K562 (cell line): ENCODE results near the gene NAP1L1. TPM values are rescaled to one million over a fixed set of nuclear protein-coding genes. Genes with fewer than 3 reads are reported as not detected.

Experiments used
- ATAC-seq: fragments of 200-7000 bp; cut with Tn5 transposase; 3 replicates; pipeline ENCODE4 v1.9.1; 2020; ENCODE audit warnings: moderate library complexity
- BruUV-seq: library from RNA; stranded (reverse); fragments of 400-500 nt; replicated peaks from 2 replicates; lab custom pipeline; 2021; lab: Mats Ljungman, UMichigan
- CTCF ChIA-PET: fragments of 300-600 bp; formaldehyde crosslinking; extraction: SDS; loops from one replicate; lab custom pipeline; 2021; ENCODE audit warnings: low intra/inter-chr PET ratio; lab: Yijun Ruan, JAX
- POLR2A ChIA-PET: fragments of 300-600, 350-650 bp; sonication (Branson Sonifier 250); formaldehyde crosslinking; extraction: SDS; loops from one replicate; lab custom pipeline; 2021; ENCODE audit warnings: antibody characterized with exemption, inconsistent platforms; lab: Yijun Ruan, JAX
- DNase-seq, 4 experiments: peaks; one replicate each; pipeline versions ENCODE4 v3.0.0 to v3.0.0-alpha.2; 2011 to 2018; ENCODE audit warnings: low spot score in 3 of 4, mixed read lengths in 3 of 4; ENCODE audit errors: extremely low read depth in 1 of 4
- FAIRE-seq: peaks from 2 replicates; lab custom pipeline; 2011; peaks lifted over from hg19 to GRCh38; lab: Jason Lieb, UNC
- H2AFZ ChIP-seq: 2 replicates; pipeline ENCODE4 v1.6.0; 2011; ENCODE audit warnings: low read depth, low read length, control low read depth, inconsistent platforms
- H3K27ac ChIP-seq: fragments of 200-600 bp; 3 replicates; pipeline ENCODE4 v1.8.0; 2011; ENCODE audit warnings: low read depth, mild to moderate bottlenecking, control low read depth, inconsistent platforms, low read length, moderate library complexity, mixed read lengths; ENCODE audit errors: extremely low read depth
- H3K27me3 ChIP-seq, 2 experiments: fragments of 300-600 bp in 1 of 2; 2 replicates in 1 of 2; 3 replicates in 1 of 2; pipeline versions ENCODE4 v1.6.0 to v1.8.0; 2011; ENCODE audit warnings: inconsistent platforms in 2 of 2, low read length in 2 of 2, mild to moderate bottlenecking in 1 of 2, mixed read lengths in 1 of 2, moderate library complexity in 1 of 2; ENCODE audit not compliant: control insufficient read depth in 2 of 2, insufficient read depth in 2 of 2
- H3K36me3 ChIP-seq: fragments of 300-600 bp; 3 replicates; pipeline ENCODE4 v1.8.0; 2011; ENCODE audit warnings: mild to moderate bottlenecking, low read length, inconsistent platforms; ENCODE audit not compliant: control insufficient read depth, insufficient read depth
- H3K4me1 ChIP-seq, 2 experiments: fragments of 200-600 bp in 1 of 2; replicated peaks in 1 of 2; 2 replicates in 1 of 2; 3 replicates in 1 of 2; pipeline versions ENCODE4 v1.5.1 to v1.8.0; 2011; ENCODE audit warnings: inconsistent platforms in 2 of 2, low read length in 2 of 2, mild to moderate bottlenecking in 1 of 2, mixed read lengths in 1 of 2, moderate library complexity in 1 of 2; ENCODE audit not compliant: control insufficient read depth in 2 of 2, insufficient read depth in 2 of 2
- H3K4me2 ChIP-seq: 2 replicates; pipeline ENCODE4 v1.6.1; 2011; ENCODE audit warnings: low read length, control low read depth, inconsistent platforms, mixed read lengths; ENCODE audit not compliant: insufficient read depth
- H3K4me3 ChIP-seq: fragments of 200-600 bp; sonication (generic), shearing (Covaris generic); 2 replicates; pipeline ENCODE4 v1.5.1; 2016; ENCODE audit warnings: control low read depth, inconsistent platforms
- H3K79me2 ChIP-seq: fragments of 200-600 bp; 3 replicates; pipeline ENCODE4 v1.8.0; 2011; ENCODE audit warnings: low read length, inconsistent platforms; ENCODE audit not compliant: control insufficient read depth, insufficient read depth
- H3K9ac ChIP-seq, 2 experiments: 2 replicates each; pipeline versions ENCODE4 v1.6.0 to v1.6.1; 2011; ENCODE audit warnings: low read depth in 2 of 2, low read length in 2 of 2, control low read depth in 1 of 2, inconsistent platforms in 1 of 2, mild to moderate bottlenecking in 1 of 2, mixed read lengths in 1 of 2; ENCODE audit not compliant: insufficient read depth in 1 of 2
- H3K9me1 ChIP-seq: one replicate; pipeline ENCODE4 v1.6.0; 2011; ENCODE audit warnings: inconsistent platforms, mild to moderate bottlenecking, low read length, moderate library complexity; ENCODE audit not compliant: control insufficient read depth, insufficient read depth
- H3K9me3 ChIP-seq: replicated peaks from 2 replicates; pipeline ENCODE4 v1.5.1; 2011; ENCODE audit warnings: low read depth, low read length, inconsistent platforms; ENCODE audit not compliant: control insufficient read depth, insufficient read depth
- H4K20me1 ChIP-seq: replicated peaks from 2 replicates; pipeline ENCODE4 v1.6.1; 2011; ENCODE audit warnings: low read length, inconsistent platforms, mixed read lengths; ENCODE audit not compliant: control insufficient read depth, insufficient read depth
- WGBS: fragments of 100-300 bp; shearing (Covaris generic); methylation state at CpG from one replicate; pipeline ENCODE4 v1.1.6; 2016; ENCODE audit warnings: low coverage, mixed read lengths; ENCODE audit not compliant: insufficient coverage; ENCODE audit errors: missing lambda C conversion rate; 5-methylcytosine and 5-hydroxymethylcytosine counted together
- in situ Hi-C: fragments of 300-500 bp; cut with MboI; formaldehyde crosslinking; loops from 4 replicates; pipeline ENCODE4 v1.15.0; 2018; ENCODE audit warnings: inconsistent platforms, mixed read lengths
- intact Hi-C: fragments of 100-400 bp; cut with micrococcal nuclease; formaldehyde crosslinking; loops from 2 replicates; pipeline ENCODE4 v1.14.2; 2022
- polyA plus RNA-seq, 8 experiments: library from polyadenylated mRNA; depleted of rRNA in 4 of 8; stranded (reverse) in 5 of 8; unstranded in 3 of 8; fragments of >200 nt; fragmentation: Nextera tagmentation in 2 of 8; fragmentation: Illumina TruSeq in 1 of 8; extraction: Ambion mirVana in 2 of 8; extraction: Trizol in 1 of 8; gene quantifications; 2 replicates each; pipeline versions ENCODE4 v1.2.1 to v1.2.3, GENCODE V29; 2011 to 2014; ENCODE audit warnings: inconsistent platforms in 1 of 8, missing spikeins in 1 of 8
- total RNA-seq, 7 experiments: library from RNA; depleted of rRNA in 6 of 7; stranded (reverse); fragments of >200 nt in 6 of 7; fragmentation: Illumina TruSeq in 2 of 7; extraction: Trizol in 2 of 7; gene quantifications; 2 replicates each; pipeline versions ENCODE4 v1.2.1 to v1.2.3, GENCODE V29; 2011 to 2021; ENCODE audit warnings: low replicate concordance in 1 of 7
- TF ChIP-seq, protein P1 (sequence below): fragments of 250-450 bp; sonication (Bioruptor Pico); IDR thresholded peaks from 2 replicates; pipeline ENCODE4 v1.4.0; 2020; ENCODE audit warnings: mild to moderate bottlenecking, moderate library complexity
- TF ChIP-seq, protein P2 (sequence below), 2 experiments: fragments of 150-350 bp in 1 of 2; IDR thresholded peaks; 2 replicates each; pipeline ENCODE4 v1.6.1; 2012 to 2016; ENCODE audit warnings: low read depth in 2 of 2, low read length in 2 of 2, mild to moderate bottlenecking in 1 of 2, moderate library complexity in 1 of 2
- TF ChIP-seq, protein P3 (sequence below): sonication (generic); formaldehyde crosslinking; IDR thresholded peaks from 2 replicates; pipeline ENCODE4 v1.8.0; 2022; ENCODE audit warnings: mild to moderate bottlenecking, low read depth, missing genetic modification reagents
- TF ChIP-seq, protein P4 (sequence below): sonication (generic); formaldehyde crosslinking; IDR thresholded peaks from 2 replicates; pipeline ENCODE4 v1.8.0; 2023; ENCODE audit warnings: mild to moderate bottlenecking, missing genetic modification reagents

NAP1L1 gene
- total and polyA plus RNA-seq, 9 of the 15 experiments (the other 6 are each of a cell fraction or from before 2014, with no cell fraction given) = 287 to 747 (median 450) TPM

DNA sequence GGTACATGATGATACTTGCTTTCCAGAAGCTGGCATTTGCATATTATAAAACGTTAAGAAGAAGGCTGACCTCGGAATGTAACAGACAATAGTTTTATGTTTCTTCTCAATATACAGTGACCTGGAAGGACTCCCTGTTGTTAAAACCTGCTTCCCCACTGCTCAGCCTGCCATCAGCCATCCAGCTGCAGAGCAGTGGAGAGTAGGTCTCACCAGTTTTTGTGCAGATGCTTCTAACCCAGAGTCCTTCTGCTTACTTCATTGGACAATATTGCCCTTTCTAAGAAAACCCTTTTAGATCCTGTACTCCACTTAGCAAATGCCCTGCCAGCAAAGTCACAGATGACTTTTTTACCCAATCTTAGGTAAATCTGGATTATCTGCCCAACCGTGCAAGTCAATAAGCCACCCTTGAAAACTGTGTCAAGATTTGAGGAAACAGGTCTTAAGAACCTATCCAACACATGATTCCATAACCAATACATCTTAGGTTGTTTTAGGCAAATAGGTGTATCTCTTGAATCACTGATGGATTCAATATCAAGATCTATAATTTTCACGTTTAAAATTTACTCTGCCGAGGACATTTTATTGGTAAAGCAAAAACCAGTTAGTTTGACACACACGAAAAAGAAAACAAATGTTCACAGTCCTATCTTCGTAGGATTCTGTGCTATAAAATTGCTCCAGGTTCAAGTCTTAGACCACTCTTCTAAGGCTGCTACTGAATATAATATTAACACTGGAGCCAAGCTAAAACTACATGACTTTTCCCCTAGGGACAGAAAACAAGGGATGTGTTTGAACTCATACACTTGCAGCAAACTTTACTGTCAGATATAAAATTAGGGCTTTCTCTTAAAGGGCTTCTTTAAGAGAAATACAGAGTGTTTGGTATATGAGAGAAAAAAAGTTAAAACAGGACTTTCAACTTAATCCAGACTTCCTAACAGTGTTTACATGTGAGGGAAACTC is 58.6 kb downstream of the NAP1L1 start:
- Histone ChIP-seq H4K20me1 (no peaks in the 10 kb centered on the region), H3K4me2 (no peak overlapping the region), H3K9me1 (no peaks in the 10 kb centered on the region), H3K79me2 (no peaks in the 10 kb centered on the region), H3K9ac (no peak overlapping the region), H3K36me3 (no peaks in the 10 kb centered on the region), H3K9me3 (no peaks in the 10 kb centered on the region), H2AFZ (no peak overlapping the region), H3K27me3 (peaks cover 0 to 7% of the 10 kb centered on the region in 2 experiments; a peak in 1 of 5 replicates), H3K27ac (no peak overlapping the region), H3K4me3 (no peak overlapping the region), H3K4me1 (peaks cover 4 to 10% of the 10 kb centered on the region in 2 experiments; a peak in 4 of 5 replicates)
- 4% methylated on average over 7 of the region's 7 CpGs for WGBS
- in situ Hi-C loops (loop anchor here (25.0 kb wide), 1 partner anchor 689 kb away; the partner anchor contains the start of genes CAPS2 and GLIPR1L1), intact Hi-C loops (no loop called here)
- BruUV-seq = no TSS peak
- ATAC-seq = no peak
- no peak for FAIRE-seq
- no peak for DNase-seq
- ChIA-PET POLR2A (interaction anchor here (0.9 to 1.1 kb wide), 2 partner anchors 11 to 95 kb away, joined by 3 to 6 read pairs; no protein-coding TSS in a partner anchor), CTCF (no interaction called here)
- TF ChIP-seq, protein P1, sequence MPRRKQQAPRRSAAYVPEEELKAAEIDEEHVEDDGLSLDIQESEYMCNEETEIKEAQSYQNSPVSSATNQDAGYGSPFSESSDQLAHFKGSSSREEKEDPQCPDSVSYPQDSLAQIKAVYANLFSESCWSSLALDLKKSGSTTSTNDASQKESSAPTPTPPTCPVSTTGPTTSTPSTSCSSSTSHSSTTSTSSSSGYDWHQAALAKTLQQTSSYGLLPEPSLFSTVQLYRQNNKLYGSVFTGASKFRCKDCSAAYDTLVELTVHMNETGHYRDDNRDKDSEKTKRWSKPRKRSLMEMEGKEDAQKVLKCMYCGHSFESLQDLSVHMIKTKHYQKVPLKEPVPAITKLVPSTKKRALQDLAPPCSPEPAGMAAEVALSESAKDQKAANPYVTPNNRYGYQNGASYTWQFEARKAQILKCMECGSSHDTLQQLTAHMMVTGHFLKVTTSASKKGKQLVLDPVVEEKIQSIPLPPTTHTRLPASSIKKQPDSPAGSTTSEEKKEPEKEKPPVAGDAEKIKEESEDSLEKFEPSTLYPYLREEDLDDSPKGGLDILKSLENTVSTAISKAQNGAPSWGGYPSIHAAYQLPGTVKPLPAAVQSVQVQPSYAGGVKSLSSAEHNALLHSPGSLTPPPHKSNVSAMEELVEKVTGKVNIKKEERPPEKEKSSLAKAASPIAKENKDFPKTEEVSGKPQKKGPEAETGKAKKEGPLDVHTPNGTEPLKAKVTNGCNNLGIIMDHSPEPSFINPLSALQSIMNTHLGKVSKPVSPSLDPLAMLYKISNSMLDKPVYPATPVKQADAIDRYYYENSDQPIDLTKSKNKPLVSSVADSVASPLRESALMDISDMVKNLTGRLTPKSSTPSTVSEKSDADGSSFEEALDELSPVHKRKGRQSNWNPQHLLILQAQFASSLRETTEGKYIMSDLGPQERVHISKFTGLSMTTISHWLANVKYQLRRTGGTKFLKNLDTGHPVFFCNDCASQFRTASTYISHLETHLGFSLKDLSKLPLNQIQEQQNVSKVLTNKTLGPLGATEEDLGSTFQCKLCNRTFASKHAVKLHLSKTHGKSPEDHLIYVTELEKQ (CRISPR knock-in tag) = no peak
- TF ChIP-seq, protein P2, sequence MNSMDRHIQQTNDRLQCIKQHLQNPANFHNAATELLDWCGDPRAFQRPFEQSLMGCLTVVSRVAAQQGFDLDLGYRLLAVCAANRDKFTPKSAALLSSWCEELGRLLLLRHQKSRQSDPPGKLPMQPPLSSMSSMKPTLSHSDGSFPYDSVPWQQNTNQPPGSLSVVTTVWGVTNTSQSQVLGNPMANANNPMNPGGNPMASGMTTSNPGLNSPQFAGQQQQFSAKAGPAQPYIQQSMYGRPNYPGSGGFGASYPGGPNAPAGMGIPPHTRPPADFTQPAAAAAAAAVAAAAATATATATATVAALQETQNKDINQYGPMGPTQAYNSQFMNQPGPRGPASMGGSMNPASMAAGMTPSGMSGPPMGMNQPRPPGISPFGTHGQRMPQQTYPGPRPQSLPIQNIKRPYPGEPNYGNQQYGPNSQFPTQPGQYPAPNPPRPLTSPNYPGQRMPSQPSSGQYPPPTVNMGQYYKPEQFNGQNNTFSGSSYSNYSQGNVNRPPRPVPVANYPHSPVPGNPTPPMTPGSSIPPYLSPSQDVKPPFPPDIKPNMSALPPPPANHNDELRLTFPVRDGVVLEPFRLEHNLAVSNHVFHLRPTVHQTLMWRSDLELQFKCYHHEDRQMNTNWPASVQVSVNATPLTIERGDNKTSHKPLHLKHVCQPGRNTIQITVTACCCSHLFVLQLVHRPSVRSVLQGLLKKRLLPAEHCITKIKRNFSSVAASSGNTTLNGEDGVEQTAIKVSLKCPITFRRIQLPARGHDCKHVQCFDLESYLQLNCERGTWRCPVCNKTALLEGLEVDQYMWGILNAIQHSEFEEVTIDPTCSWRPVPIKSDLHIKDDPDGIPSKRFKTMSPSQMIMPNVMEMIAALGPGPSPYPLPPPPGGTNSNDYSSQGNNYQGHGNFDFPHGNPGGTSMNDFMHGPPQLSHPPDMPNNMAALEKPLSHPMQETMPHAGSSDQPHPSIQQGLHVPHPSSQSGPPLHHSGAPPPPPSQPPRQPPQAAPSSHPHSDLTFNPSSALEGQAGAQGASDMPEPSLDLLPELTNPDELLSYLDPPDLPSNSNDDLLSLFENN (IDR thresholded peaks at IDR 0.05; ENCODE audit: low read depth in 2 of 2, low read length in 2 of 2) = no peak
- TF ChIP-seq, protein P3, sequence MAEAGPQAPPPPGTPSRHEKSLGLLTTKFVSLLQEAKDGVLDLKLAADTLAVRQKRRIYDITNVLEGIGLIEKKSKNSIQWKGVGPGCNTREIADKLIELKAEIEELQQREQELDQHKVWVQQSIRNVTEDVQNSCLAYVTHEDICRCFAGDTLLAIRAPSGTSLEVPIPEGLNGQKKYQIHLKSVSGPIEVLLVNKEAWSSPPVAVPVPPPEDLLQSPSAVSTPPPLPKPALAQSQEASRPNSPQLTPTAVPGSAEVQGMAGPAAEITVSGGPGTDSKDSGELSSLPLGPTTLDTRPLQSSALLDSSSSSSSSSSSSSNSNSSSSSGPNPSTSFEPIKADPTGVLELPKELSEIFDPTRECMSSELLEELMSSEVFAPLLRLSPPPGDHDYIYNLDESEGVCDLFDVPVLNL = no peak
- TF ChIP-seq, protein P4, sequence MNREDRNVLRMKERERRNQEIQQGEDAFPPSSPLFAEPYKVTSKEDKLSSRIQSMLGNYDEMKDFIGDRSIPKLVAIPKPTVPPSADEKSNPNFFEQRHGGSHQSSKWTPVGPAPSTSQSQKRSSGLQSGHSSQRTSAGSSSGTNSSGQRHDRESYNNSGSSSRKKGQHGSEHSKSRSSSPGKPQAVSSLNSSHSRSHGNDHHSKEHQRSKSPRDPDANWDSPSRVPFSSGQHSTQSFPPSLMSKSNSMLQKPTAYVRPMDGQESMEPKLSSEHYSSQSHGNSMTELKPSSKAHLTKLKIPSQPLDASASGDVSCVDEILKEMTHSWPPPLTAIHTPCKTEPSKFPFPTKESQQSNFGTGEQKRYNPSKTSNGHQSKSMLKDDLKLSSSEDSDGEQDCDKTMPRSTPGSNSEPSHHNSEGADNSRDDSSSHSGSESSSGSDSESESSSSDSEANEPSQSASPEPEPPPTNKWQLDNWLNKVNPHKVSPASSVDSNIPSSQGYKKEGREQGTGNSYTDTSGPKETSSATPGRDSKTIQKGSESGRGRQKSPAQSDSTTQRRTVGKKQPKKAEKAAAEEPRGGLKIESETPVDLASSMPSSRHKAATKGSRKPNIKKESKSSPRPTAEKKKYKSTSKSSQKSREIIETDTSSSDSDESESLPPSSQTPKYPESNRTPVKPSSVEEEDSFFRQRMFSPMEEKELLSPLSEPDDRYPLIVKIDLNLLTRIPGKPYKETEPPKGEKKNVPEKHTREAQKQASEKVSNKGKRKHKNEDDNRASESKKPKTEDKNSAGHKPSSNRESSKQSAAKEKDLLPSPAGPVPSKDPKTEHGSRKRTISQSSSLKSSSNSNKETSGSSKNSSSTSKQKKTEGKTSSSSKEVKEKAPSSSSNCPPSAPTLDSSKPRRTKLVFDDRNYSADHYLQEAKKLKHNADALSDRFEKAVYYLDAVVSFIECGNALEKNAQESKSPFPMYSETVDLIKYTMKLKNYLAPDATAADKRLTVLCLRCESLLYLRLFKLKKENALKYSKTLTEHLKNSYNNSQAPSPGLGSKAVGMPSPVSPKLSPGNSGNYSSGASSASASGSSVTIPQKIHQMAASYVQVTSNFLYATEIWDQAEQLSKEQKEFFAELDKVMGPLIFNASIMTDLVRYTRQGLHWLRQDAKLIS (CRISPR knock-in tag) = no peak
